ENCODE measurements around the gene GNG12. TPM values are rescaled to one million over a fixed set of nuclear protein-coding genes. Genes with fewer than 3 reads are reported as not detected.

Gene GNG12
- total RNA-seq, 1 donor from 2014 or later, result 40.5 TPM

DNA sequence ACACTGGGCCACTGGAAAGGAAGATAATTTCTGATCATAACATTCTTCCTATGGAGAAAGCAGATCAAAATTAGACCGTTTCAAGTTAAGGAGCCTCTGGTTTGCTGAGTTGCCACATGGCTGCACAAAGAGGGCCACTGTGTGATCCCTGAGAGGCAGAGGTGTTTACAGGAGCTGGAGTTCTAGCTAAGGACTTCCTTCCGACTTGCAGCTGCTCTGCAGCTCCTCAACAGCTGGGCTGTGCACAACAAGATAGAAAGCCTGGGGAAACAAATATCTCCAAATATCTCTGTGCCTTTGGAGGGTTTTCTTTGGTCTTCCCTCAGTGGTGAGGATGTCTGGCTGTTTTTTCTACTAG, 121.4 kb downstream of the GNG12 start:
- TF ChIP-seq CTCF (IDR thresholded peaks at IDR 0.05; ENCODE audit: unreplicated experiment), result no peak
- H3K27ac Mint-ChIP-seq, result no peak overlapping the region
- DNase-seq (ENCODE audit: low spot score in 2 of 2, unreplicated experiment in 2 of 2), result no peak
- no peak overlapping the region for H3K4me3 Mint-ChIP-seq
- no peaks in the 10 kb centered on the region for H3K9me3 Mint-ChIP-seq
- peaks cover 2% of the 10 kb centered on the region for H3K36me3 Mint-ChIP-seq
- H3K27me3 Mint-ChIP-seq (ENCODE audit: low read depth), result no peaks in the 10 kb centered on the region
- peaks cover 48% of the 10 kb centered on the region for H3K4me1 Mint-ChIP-seq

GRCh38 chr1:67711158-67711854, 122.0 kb downstream of the GNG12 start:
- no peak for TF ChIP-seq CTCF (IDR thresholded peaks at IDR 0.05; ENCODE audit: unreplicated experiment)
- no peak overlapping the region for H3K27ac Mint-ChIP-seq
- H3K4me3 Mint-ChIP-seq, result no peak overlapping the region
- no peaks in the 10 kb centered on the region for H3K27me3 Mint-ChIP-seq (ENCODE audit: low read depth)
- no peaks in the 10 kb centered on the region for H3K9me3 Mint-ChIP-seq
- H3K4me1 Mint-ChIP-seq, result peaks cover 49% of the 10 kb centered on the region
- DNase-seq (ENCODE audit: low spot score in 2 of 2, unreplicated experiment in 2 of 2), result no peak
- H3K36me3 Mint-ChIP-seq, result peaks cover 2% of the 10 kb centered on the region

DNA sequence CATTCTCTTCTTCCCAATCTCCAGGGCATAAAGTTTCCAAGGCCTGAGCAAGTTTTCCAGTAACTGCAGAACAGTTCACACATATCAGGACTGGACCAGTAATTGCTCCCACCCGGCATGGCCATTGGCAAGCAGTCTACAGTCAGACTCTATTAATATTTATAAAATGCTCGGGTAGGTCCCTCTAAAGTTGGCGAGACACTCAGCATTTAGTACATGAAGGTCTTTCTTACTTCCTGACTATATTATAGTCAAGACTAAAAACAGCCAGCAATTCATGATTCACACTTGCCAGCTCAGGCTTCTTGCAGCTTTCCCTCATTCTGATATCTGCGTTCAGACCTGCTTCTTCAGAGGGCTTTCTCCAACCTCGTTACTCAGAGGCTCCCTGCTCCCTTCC, 122.8 kb downstream of the GNG12 start:
- Mint-ChIP-seq H3K4me1 (peaks cover 50% of the 10 kb centered on the region), H3K27me3 (ENCODE audit: low read depth) (no peaks in the 10 kb centered on the region), H3K9me3 (no peaks in the 10 kb centered on the region), H3K27ac (peak overlapping the region; percentile 4), H3K4me3 (no peak overlapping the region), H3K36me3 (peaks cover 2% of the 10 kb centered on the region)
- DNase-seq (ENCODE audit: low spot score in 2 of 2, unreplicated experiment in 2 of 2), result no peak
- TF ChIP-seq CTCF (IDR thresholded peaks at IDR 0.05; ENCODE audit: unreplicated experiment), result no peak

DNA sequence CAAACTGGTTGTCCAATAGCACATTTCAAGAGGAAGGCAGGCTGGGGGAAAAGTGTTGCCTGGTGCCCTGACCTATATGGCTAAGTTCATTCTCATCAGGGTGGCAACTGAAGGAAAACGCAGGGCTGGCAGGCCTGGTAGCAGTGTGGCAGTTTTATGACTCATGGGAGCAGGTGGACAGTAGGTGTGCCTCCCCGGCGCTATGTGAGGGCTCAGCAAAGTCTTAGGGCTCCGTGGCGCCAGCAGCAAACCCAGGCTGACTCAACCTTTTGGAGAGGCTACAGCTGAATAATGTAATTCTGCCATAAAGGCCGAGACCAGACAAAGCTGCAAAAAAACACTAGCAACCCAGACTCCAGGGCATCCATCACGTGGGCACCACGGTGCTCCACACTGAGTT, 124.7 kb downstream of the GNG12 start:
- Mint-ChIP-seq H3K36me3 (peaks cover 7% of the 10 kb centered on the region), H3K27me3 (ENCODE audit: low read depth) (no peaks in the 10 kb centered on the region), H3K27ac (no peak overlapping the region), H3K9me3 (no peaks in the 10 kb centered on the region), H3K4me3 (no peak overlapping the region), H3K4me1 (peaks cover 41% of the 10 kb centered on the region)
- no peak for TF ChIP-seq CTCF (IDR thresholded peaks at IDR 0.05; ENCODE audit: unreplicated experiment)
- no peak for DNase-seq (ENCODE audit: low spot score in 2 of 2, unreplicated experiment in 2 of 2)

DNA sequence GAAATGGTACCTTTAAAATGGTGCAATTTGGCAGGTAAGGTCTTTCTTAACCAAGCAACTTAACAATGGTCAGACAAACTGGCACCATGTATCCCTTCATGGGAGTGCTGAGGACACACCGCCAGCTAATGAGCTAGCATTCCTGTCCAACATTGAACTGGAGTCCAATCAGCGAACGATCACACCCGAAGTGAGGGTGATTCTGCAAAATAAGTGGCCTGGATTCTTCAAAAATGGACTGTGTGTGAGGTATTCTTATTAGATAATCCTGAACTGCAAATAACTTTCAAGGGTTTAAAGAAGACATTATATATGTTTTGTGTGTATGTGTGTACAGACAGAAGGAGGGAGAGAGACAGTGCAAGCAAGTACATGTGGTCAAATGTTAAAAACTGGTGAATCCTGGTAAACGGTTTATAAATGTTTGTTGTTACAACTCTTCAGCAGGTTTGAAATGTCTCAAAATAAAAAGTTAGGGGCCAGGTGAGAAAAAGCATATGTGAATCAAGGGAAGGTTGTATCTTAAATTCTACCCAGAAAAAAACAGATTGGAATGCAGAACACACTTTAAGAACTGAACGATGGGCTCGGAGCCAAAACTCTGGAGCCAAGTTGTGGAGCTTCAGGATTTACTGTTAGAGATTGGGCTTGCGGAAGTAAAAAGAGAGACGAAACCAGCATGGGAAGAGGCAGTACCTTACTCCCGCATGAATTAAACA, 127.4 kb downstream of the GNG12 start:
- H3K27me3 Mint-ChIP-seq (ENCODE audit: low read depth), result no peaks in the 10 kb centered on the region
- DNase-seq (ENCODE audit: low spot score in 2 of 2, unreplicated experiment in 2 of 2), result peak in 1 of 2 experiments; percentile 59
- H3K36me3 Mint-ChIP-seq, result peaks cover 7% of the 10 kb centered on the region
- no peak overlapping the region for H3K4me3 Mint-ChIP-seq
- H3K27ac Mint-ChIP-seq, result peak overlapping the region; percentile 96
- no peaks in the 10 kb centered on the region for H3K9me3 Mint-ChIP-seq
- TF ChIP-seq CTCF (IDR thresholded peaks at IDR 0.05; ENCODE audit: unreplicated experiment), result no peak
- peaks cover 33% of the 10 kb centered on the region for H3K4me1 Mint-ChIP-seq
